ENCODE results near the gene UST. TPM values are rescaled to one million over a fixed set of nuclear protein-coding genes. Genes with fewer than 3 reads are reported as not detected.

Gene UST
- total and polyA plus RNA-seq, 2 of the 8 experiments (the other 6 are each of a cell fraction or from before 2014, with no cell fraction given), result 13.5 to 34.5 TPM

- 0 out of 2 replicates have a peak overlapping the region, but pooled peaks have one; percentile 14 for H3K27ac ChIP-seq (ENCODE audit: low read depth, low read length)
- peak overlapping the region; percentile 77; the same call in 1 of the 2 replicates for H2BK5ac ChIP-seq (ENCODE audit: low read depth, low read length)
- CTCF ChIA-PET (ENCODE audit: partially characterized antibody), result interaction anchor here (1.0 to 2.2 kb wide), 7 partner anchors 11 to 390 kb away, joined by 3 to 13 read pairs (median 3); no protein-coding TSS in a partner anchor
Measured at GRCh38 chr6:148967541-148967956, 220.7 kb downstream of the UST start.

More at GRCh38 chr6:148967541-148967956, 220.7 kb downstream of the UST start:
- 0 out of 2 replicates have a peak, but pooled peaks have one; percentile 57 for TF ChIP-seq KDM1A (IDR thresholded peaks at IDR 0.05; ENCODE audit: borderline replicate concordance, low read length)
- TF ChIP-seq POLR2AphosphoS5 (IDR thresholded peaks at IDR 0.05; ENCODE audit: low read depth, low read length), result no peak
- TF ChIP-seq, protein P1, sequence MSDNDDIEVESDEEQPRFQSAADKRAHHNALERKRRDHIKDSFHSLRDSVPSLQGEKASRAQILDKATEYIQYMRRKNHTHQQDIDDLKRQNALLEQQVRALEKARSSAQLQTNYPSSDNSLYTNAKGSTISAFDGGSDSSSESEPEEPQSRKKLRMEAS (IDR thresholded peaks at IDR 0.05), result peak; percentile 65
- peak overlapping the region; percentile 26 to 36; a peak in 2 of 4 replicates for H3K4me2 ChIP-seq (ENCODE audit: insufficient read depth in 1 of 2, low read depth in 2 of 2, low read length in 2 of 2)
- no peak overlapping the region for H4K91ac ChIP-seq (replicated peaks; ENCODE audit: insufficient read length, low read length)
- H2BK120ac ChIP-seq (replicated peaks; ENCODE audit: low read depth, low read length), result no peak overlapping the region
- H3K4ac ChIP-seq (replicated peaks; ENCODE audit: insufficient read length, low read depth, low read length), result no peak overlapping the region
- H3K36me3 ChIP-seq (ENCODE audit: control insufficient read depth in 2 of 4, insufficient read depth in 4 of 4, low read length in 3 of 4), result peaks cover 0 to 13% (median 2%) of the 10 kb centered on the region in 4 experiments; a peak in 1 of 8 replicates
- H3K79me1 ChIP-seq (ENCODE audit: low read depth, low read length), result no peaks in the 10 kb centered on the region
- no peak overlapping the region for H2AK5ac ChIP-seq (ENCODE audit: low read depth, low read length)
- FAIRE-seq, result no peak
- no peak overlapping the region for H3K14ac ChIP-seq (ENCODE audit: insufficient read length)
- peak overlapping the region; percentile 62; the same call in 1 of the 2 replicates for H2BK12ac ChIP-seq (ENCODE audit: low read depth, low read length)
- H3K23me2 ChIP-seq (ENCODE audit: low read depth, low read length), result no peaks in the 10 kb centered on the region
- no peak overlapping the region for H3K23ac ChIP-seq (ENCODE audit: insufficient read length)
- 39% methylated on average over 7 of the region's 7 CpGs; no CpG with 5 or more reads in 1 of the 2 experiments for WGBS, 2 experiments (ENCODE audit: extremely low coverage in 1 of 2, insufficient coverage in 1 of 2, insufficient read length in 1 of 2, insufficient replicate concordance in 2 of 2, low coverage in 1 of 2, low lambda C conversion rate in 2 of 2, missing lambda C conversion rate in 1 of 2)
- H4K20me1 ChIP-seq (replicated peaks in 1 of 2; ENCODE audit: control insufficient read depth in 1 of 2, insufficient read depth in 2 of 2, low read length in 2 of 2), result peaks cover 0 to 2% of the 10 kb centered on the region in 2 experiments
- DNase-seq (ENCODE audit: low read depth in 1 of 2, low spot score in 2 of 2), result no peak
- 0 out of 2 replicates have a peak overlapping the region, but pooled peaks have one; percentile 17 for H2BK20ac ChIP-seq (ENCODE audit: low read length)
- no peaks in the 10 kb centered on the region for H3K9me3 ChIP-seq (ENCODE audit: insufficient read depth in 2 of 2, low read depth in 1 of 2, low read length in 1 of 2)
- no peak overlapping the region for H3K4me3 ChIP-seq (ENCODE audit: extremely low read depth in 1 of 4, insufficient read depth in 2 of 4, low read depth in 3 of 4, low read length in 4 of 4)
- peaks cover 13 to 44% (median 21%) of the 10 kb centered on the region in 4 experiments for H3K4me1 ChIP-seq (replicated peaks in 1 of 4; ENCODE audit: control insufficient read depth in 3 of 4, insufficient read depth in 4 of 4, low read length in 3 of 4)
- no peak overlapping the region for H4K8ac ChIP-seq (ENCODE audit: extremely low read depth, insufficient read depth, low read length)
- no peak overlapping the region for H3K18ac ChIP-seq (ENCODE audit: extremely low read depth, low read length)
- POLR2A ChIA-PET (ENCODE audit: partially characterized antibody), result interaction anchor here (1.0 kb wide), 1 partner anchor 12 kb away, joined by 3 read pairs; no protein-coding TSS in a partner anchor
- no peak overlapping the region for H3K56ac ChIP-seq (replicated peaks; ENCODE audit: insufficient read length, low read depth, low read length)
- H3K79me2 ChIP-seq (ENCODE audit: control insufficient read depth in 1 of 2, insufficient read depth in 2 of 2, low read length in 2 of 2), result peaks cover 0 to 3% of the 10 kb centered on the region in 2 experiments; a peak in 1 of 4 replicates
- no peak overlapping the region for H2BK15ac ChIP-seq (ENCODE audit: low read length)
- no peaks in the 10 kb centered on the region for H3K27me3 ChIP-seq (replicated peaks in 1 of 4; ENCODE audit: control insufficient read depth in 3 of 4, extremely low read depth in 1 of 4, insufficient read depth in 3 of 4, low read length in 3 of 4)
- H3K9ac ChIP-seq (replicated peaks in 1 of 4; ENCODE audit: extremely low read depth in 1 of 4, low read depth in 3 of 4, low read length in 3 of 4), result no peak overlapping the region
- no peak overlapping the region for H2AFZ ChIP-seq (ENCODE audit: low read length)
- H4K5ac ChIP-seq (ENCODE audit: insufficient read length, low read depth, low read length), result no peak overlapping the region

All from H1 (cell line).